ENCODE results near the gene TBC1D8. TPM values are rescaled to one million over a fixed set of nuclear protein-coding genes. Genes with fewer than 3 reads are reported as not detected.

The TBC1D8 gene
- total and polyA plus RNA-seq, 2 of the 13 experiments (the other 11 are each of a cell fraction or from before 2014, with no cell fraction given), result 45.1 to 95.4 TPM

- TF ChIP-seq ZNF616 (CRISPR knock-in tag; IDR thresholded peaks at IDR 0.05; ENCODE audit: low read depth), result no peak
- TF ChIP-seq, protein P1, sequence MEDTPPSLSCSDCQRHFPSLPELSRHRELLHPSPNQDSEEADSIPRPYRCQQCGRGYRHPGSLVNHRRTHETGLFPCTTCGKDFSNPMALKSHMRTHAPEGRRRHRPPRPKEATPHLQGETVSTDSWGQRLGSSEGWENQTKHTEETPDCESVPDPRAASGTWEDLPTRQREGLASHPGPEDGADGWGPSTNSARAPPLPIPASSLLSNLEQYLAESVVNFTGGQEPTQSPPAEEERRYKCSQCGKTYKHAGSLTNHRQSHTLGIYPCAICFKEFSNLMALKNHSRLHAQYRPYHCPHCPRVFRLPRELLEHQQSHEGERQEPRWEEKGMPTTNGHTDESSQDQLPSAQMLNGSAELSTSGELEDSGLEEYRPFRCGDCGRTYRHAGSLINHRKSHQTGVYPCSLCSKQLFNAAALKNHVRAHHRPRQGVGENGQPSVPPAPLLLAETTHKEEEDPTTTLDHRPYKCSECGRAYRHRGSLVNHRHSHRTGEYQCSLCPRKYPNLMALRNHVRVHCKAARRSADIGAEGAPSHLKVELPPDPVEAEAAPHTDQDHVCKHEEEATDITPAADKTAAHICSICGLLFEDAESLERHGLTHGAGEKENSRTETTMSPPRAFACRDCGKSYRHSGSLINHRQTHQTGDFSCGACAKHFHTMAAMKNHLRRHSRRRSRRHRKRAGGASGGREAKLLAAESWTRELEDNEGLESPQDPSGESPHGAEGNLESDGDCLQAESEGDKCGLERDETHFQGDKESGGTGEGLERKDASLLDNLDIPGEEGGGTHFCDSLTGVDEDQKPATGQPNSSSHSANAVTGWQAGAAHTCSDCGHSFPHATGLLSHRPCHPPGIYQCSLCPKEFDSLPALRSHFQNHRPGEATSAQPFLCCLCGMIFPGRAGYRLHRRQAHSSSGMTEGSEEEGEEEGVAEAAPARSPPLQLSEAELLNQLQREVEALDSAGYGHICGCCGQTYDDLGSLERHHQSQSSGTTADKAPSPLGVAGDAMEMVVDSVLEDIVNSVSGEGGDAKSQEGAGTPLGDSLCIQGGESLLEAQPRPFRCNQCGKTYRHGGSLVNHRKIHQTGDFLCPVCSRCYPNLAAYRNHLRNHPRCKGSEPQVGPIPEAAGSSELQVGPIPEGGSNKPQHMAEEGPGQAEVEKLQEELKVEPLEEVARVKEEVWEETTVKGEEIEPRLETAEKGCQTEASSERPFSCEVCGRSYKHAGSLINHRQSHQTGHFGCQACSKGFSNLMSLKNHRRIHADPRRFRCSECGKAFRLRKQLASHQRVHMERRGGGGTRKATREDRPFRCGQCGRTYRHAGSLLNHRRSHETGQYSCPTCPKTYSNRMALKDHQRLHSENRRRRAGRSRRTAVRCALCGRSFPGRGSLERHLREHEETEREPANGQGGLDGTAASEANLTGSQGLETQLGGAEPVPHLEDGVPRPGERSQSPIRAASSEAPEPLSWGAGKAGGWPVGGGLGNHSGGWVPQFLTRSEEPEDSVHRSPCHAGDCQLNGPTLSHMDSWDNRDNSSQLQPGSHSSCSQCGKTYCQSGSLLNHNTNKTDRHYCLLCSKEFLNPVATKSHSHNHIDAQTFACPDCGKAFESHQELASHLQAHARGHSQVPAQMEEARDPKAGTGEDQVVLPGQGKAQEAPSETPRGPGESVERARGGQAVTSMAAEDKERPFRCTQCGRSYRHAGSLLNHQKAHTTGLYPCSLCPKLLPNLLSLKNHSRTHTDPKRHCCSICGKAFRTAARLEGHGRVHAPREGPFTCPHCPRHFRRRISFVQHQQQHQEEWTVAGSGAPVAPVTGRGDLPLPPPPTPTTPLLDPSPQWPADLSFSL (CRISPR knock-in tag; IDR thresholded peaks at IDR 0.05), result no peak
- TF ChIP-seq DMAP1 (CRISPR knock-in tag; IDR thresholded peaks at IDR 0.05), result no peak
Observed at GRCh38 chr2:101063352-101064124, 87.6 kb downstream of the TBC1D8 start (continued).

DNA sequence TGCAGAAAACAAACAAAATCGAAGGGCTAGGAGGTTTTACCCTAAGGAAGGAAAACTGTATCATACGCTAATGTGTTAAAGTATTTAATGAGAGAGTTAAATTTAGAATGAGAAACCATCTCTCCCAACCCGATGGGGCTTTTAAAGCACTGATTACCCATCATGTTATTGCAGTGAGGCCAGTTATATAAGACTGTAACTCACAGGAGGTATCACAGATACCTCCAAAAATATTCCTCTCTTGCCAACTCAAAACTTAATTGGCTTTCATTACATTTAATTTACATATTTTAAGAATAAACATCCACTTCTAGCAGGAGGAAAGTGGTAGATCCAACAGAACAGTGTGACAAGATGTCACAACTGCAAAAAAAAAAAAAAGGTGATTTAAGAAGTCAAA is 92.8 kb downstream of the TBC1D8 start:
- no peak overlapping the region for H3K27ac ChIP-seq (ENCODE audit: extremely low read length, insufficient read depth, low read length)
- no peak for DNase-seq (ENCODE audit: low spot score)
- BruUV-seq (replicated peaks), result no TSS peak
- no peaks in the 10 kb centered on the region for H4K20me1 ChIP-seq (ENCODE audit: insufficient read depth, low read length)
- peaks cover 25 to 66% of the 10 kb centered on the region in 2 experiments for H3K36me3 ChIP-seq (replicated peaks in 1 of 2; ENCODE audit: control insufficient read depth in 1 of 2, insufficient read depth in 2 of 2, low read length in 2 of 2)
- no peak for ATAC-seq
- POLR2A ChIA-PET, result no interaction called here
- H2AFZ ChIP-seq (ENCODE audit: low read length), result no peak overlapping the region
- H3K4me2 ChIP-seq (ENCODE audit: low read depth, low read length), result no peak overlapping the region
- no peak overlapping the region for H3K9ac ChIP-seq (ENCODE audit: insufficient read depth, low read depth, low read length)
- 89% methylated on average over 3 of the region's 3 CpGs for WGBS (ENCODE audit: low lambda C conversion rate)
- no peaks in the 10 kb centered on the region for H3K9me3 ChIP-seq (ENCODE audit: low read length)
- CTCF ChIA-PET (ENCODE audit: low intra/inter-chr PET ratio, low total read pairs), result no interaction called here
- H3K27me3 ChIP-seq (ENCODE audit: control insufficient read depth in 1 of 2, insufficient read depth in 2 of 2, low read length in 2 of 2), result no peaks in the 10 kb centered on the region
- no peak overlapping the region for H3K4me3 ChIP-seq (replicated peaks in 1 of 3; ENCODE audit: insufficient read depth in 1 of 3, low read depth in 2 of 3, low read length in 3 of 3)
- H3K79me2 ChIP-seq (ENCODE audit: insufficient read depth, low read length), result peaks cover 33% of the 10 kb centered on the region
- intact Hi-C loops (cut with micrococcal nuclease; ENCODE audit: unreplicated experiment) (no loop called here), in situ Hi-C loops (cut with HindIII; ENCODE audit: extremely low pct_ligation_motif_present, low pct_unique_long_range_greater_than_20kb) (no loop called here)
- no peak for TF ChIP-seq RBM39 (IDR thresholded peaks at IDR 0.05; ENCODE audit: low read depth, low read length, poor library complexity, severe bottlenecking)
- no peak for TF ChIP-seq U2AF1 (optimal IDR thresholded peaks at IDR 0.05; ENCODE audit: low read depth, low read length)
- no peak for TF ChIP-seq YEATS4 (CRISPR knock-in tag; IDR thresholded peaks at IDR 0.05; ENCODE audit: borderline replicate concordance)
- no peak for TF ChIP-seq NCOR1 (IDR thresholded peaks at IDR 0.05; ENCODE audit: borderline replicate concordance, low read length)
- no peak for TF ChIP-seq TEAD3 (CRISPR knock-in tag; optimal IDR thresholded peaks at IDR 0.05; ENCODE audit: borderline replicate concordance)
- TF ChIP-seq HOXA3 (CRISPR knock-in tag; IDR thresholded peaks at IDR 0.05), result no peak
- TF ChIP-seq KLF16 (CRISPR knock-in tag; IDR thresholded peaks at IDR 0.05), result no peak
- no peak for TF ChIP-seq HNRNPUL1 (IDR thresholded peaks at IDR 0.05; ENCODE audit: low read depth, low read length)
- TF ChIP-seq CHD4 (IDR thresholded peaks at IDR 0.05; ENCODE audit: borderline replicate concordance, low read length), result no peak
- no peak for TF ChIP-seq NR1H2 (CRISPR knock-in tag; IDR thresholded peaks at IDR 0.05; ENCODE audit: borderline replicate concordance, low read depth)
- no peak for TF ChIP-seq TMF1 (CRISPR knock-in tag; IDR thresholded peaks at IDR 0.05; ENCODE audit: low read depth)
- no peak for FAIRE-seq
- peaks cover 54% of the 10 kb centered on the region for H3K4me1 ChIP-seq (ENCODE audit: insufficient read depth, low read length)

All from HepG2 (cell line).